HG02973 (cell line): ENCODE measurements around the gene MN1.

Experiments used
- ATAC-seq: cut with Tn5 transposase; IDR thresholded peaks from one replicate; pipeline ENCODE4 v1.9.1; 2021; ENCODE audit warnings: moderate library complexity; ENCODE audit not compliant: unreplicated experiment

The MN1 gene

GRCh38 chr22:27800250-27801201 is 1.0 kb downstream of the MN1 start:
- ATAC-seq: no peak

GRCh38 chr22:27799827-27800249 is 1.7 kb downstream of the MN1 start:
- ATAC-seq: no peak

GRCh38 chr22:27799015-27799826 is 2.3 kb downstream of the MN1 start:
- ATAC-seq: no peak

- no peak for ATAC-seq
Measured at GRCh38 chr22:27798511-27799014, 3.0 kb downstream of the MN1 start.

GRCh38 chr22:27797520-27798391 is 3.8 kb downstream of the MN1 start:
- ATAC-seq: no peak

GRCh38 chr22:27796829-27797519 is 4.6 kb downstream of the MN1 start:
- no peak for ATAC-seq

GRCh38 chr22:27795696-27796517 is 5.6 kb downstream of the MN1 start:
- no peak for ATAC-seq

- ATAC-seq: no peak
Measured at GRCh38 chr22:27795053-27795452, 6.5 kb downstream of the MN1 start.

GRCh38 chr22:27794226-27794625 is 7.3 kb downstream of the MN1 start:
- ATAC-seq: no peak

DNA sequence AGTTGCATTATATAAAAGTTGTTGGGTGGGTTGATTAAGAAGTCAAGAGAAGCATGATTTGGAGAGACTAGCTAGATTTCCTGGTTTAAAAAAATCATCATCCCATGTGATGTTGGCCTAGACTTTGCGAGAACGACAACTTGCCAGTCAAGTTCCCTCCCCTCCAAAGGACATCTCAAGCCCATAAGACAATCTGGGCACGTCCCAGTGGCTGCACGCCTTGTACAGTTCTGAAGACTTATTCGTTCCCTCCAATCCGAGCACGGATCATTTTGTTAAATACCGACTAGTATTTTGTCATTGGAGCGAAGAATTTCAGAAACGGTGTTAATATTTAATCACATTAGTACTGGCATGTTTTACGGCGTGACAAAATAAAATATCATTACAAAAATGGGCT is 8.0 kb downstream of the MN1 start:
- no peak for ATAC-seq

DNA sequence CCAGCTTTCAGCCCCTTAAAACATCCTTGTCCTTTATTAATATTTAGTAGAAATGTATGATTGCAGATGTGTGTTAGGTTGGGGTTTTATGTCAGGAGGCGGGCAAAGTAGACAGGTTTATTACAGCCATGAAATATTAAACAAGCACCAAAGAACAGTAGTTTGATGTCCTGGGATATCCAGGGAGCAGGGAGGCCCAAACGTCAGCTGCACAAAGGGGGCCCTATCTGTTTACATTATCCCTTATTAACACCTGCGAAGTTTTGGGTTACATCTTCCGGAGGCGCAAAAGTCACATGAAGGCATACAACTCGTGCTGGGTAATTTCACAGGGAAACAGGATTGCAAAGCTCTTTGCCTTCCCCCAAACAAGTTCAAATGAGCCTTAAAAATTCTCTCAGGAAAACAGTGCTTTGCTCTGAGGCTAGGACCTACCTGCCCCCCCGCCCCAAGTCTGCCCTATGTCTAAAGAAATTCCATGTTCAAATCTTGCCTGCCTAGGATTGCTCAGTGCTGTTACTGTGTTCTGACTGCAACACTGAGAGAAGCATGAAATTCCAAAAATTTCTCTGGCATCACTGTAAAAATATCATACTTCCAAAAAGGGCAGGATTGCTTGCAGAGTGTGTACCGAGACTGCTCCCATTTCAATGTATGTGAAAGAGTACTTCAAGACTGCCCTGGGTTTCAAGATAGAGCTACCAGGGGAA is 8.9 kb downstream of the MN1 start:
- ATAC-seq: no peak

GRCh38 chr22:27791859-27792241 is 9.7 kb downstream of the MN1 start:
- no peak for ATAC-seq

GRCh38 chr22:27791159-27791858 is 10.2 kb downstream of the MN1 start:
- no peak for ATAC-seq

GRCh38 chr22:27790376-27791158 is 11.0 kb downstream of the MN1 start:
- ATAC-seq: no peak

- ATAC-seq: no peak
Measured at GRCh38 chr22:27788500-27789288, 12.9 kb downstream of the MN1 start.

- ATAC-seq: no peak
Measured at GRCh38 chr22:27786965-27787364, 14.6 kb downstream of the MN1 start.
